Kidney (tissue), 14 donors: ENCODE measurements around the gene RALGPS1. TPM values are rescaled to one million over a fixed set of nuclear protein-coding genes. Genes with fewer than 3 reads are reported as not detected.
A peak's percentile ranks its signal among the peaks of the same experiment; 100 is the strongest.

Source experiments
- DNase-seq, 5 donors: peaks; one replicate each; pipeline ENCODE4 v3.0.0-alpha.2; 2013 to 2020
- FAIRE-seq: peaks from 2 replicates; lab custom pipeline; 2012; peaks lifted over from hg19 to GRCh38; lab: Jason Lieb, UNC
- H3K27ac ChIP-seq, 2 donors: one replicate each; pipeline ENCODE4 v1.7.0; 2013; ENCODE audit warnings: low read depth in 2 of 2, low read length in 2 of 2, inconsistent platforms in 1 of 2
- H3K27me3 ChIP-seq: one replicate; pipeline ENCODE4 v1.7.1; 2013; ENCODE audit warnings: low read length, inconsistent platforms; ENCODE audit not compliant: control insufficient read depth, insufficient read depth
- H3K36me3 ChIP-seq, 3 donors: one replicate each; pipeline versions ENCODE4 v1.7.0 to v1.7.1; 2013; ENCODE audit warnings: low read length in 3 of 3, control low read depth in 1 of 3, inconsistent platforms in 1 of 3; ENCODE audit not compliant: insufficient read depth in 3 of 3, control insufficient read depth in 2 of 3
- H3K4me1 ChIP-seq, 3 donors: one replicate each; pipeline versions ENCODE4 v1.7.0 to v1.7.1; 2013; ENCODE audit warnings: low read length in 3 of 3, inconsistent platforms in 1 of 3, low read depth in 1 of 3; ENCODE audit not compliant: control insufficient read depth in 2 of 3, insufficient read depth in 2 of 3
- H3K4me3 ChIP-seq, 3 donors: one replicate each; pipeline versions ENCODE4 v1.7.0 to v1.8.1; 2013; ENCODE audit warnings: low read length in 3 of 3, control low read depth in 1 of 3, inconsistent platforms in 1 of 3
- H3K9ac ChIP-seq, 3 donors: one replicate each; pipeline versions ENCODE4 v1.7.0 to v1.7.1; 2013; ENCODE audit warnings: low read length in 3 of 3, control low read depth in 1 of 3, inconsistent platforms in 1 of 3
- H3K9me3 ChIP-seq, 3 donors: one replicate each; pipeline versions ENCODE4 v1.7.0 to v1.7.1; 2013; ENCODE audit warnings: low read length in 3 of 3, control low read depth in 1 of 3, inconsistent platforms in 1 of 3; ENCODE audit not compliant: control insufficient read depth in 2 of 3, insufficient read depth in 1 of 3
- CTCF ChIP-seq: IDR thresholded peaks from 3 replicates; pipeline ENCODE4 v1.5.1; 2012; ENCODE audit warnings: mild to moderate bottlenecking, moderate library complexity, borderline replicate concordance; ENCODE audit not compliant: insufficient read depth; ENCODE audit errors: extremely low read depth
- intact Hi-C: fragments of 100-400 bp; cut with DNase I; formaldehyde crosslinking; loops from one replicate; pipeline ENCODE4 v1.11.1; 2022
- polyA plus RNA-seq: library from polyadenylated mRNA; stranded (reverse); fragments of 350-450 nt; fragmentation: Illumina TruSeq; extraction: RNeasy Lipid Tissue Mini Kit (QIAGEN cat#74804); gene quantifications from one replicate; pipeline ENCODE4 v1.2.3, GENCODE V29; 2014; ENCODE audit warnings: low read depth, low replicate concordance; ENCODE audit not compliant: insufficient read depth
- total RNA-seq: library from RNA; stranded (reverse); fragmentation: NEBNext Ultra II Directional; extraction: Animal tissue kit (Norgen Biotek cat#: 25700); gene quantifications from one replicate; pipeline ENCODE4 v1.2.1, GENCODE V29; 2021
- donor health status: control.
- donor health status: control.
- donor health status: control.
- donor health status: control.
- donor health status: control.
- donor health status: DM: yes; HTN: yes; CAD: no.
- donor health status: Normal renal cell carcinoma (clear cell type).

Gene RALGPS1
- total and polyA plus RNA-seq, 2 donors from 2014 or later = 9.4 to 25.2 TPM

GRCh38 chr9:127180457-127181314 is 266.1 kb downstream of the RALGPS1 start:
- Histone ChIP-seq H3K9ac (no peak overlapping the region), H3K27me3 (no peaks in the 10 kb centered on the region), H3K4me3 (no peak overlapping the region), H3K36me3 (no peaks in the 10 kb centered on the region), H3K4me1 (peaks cover 0 to 21% (median 17%) of the 10 kb centered on the region in 3 donors), H3K27ac (peak overlapping the region in 1 of 2 donors; percentile 71), H3K9me3 (no peaks in the 10 kb centered on the region)
- no peak for TF ChIP-seq CTCF
- intact Hi-C loops = no loop called here
- FAIRE-seq (no peak), DNase-seq (peak in 3 of 5 donors; percentile 5 to 56 (median 12))

- intact Hi-C loops = no loop called here
- H3K27ac ChIP-seq = no peak overlapping the region
- no peak for TF ChIP-seq CTCF
- H3K4me1 ChIP-seq = peaks cover 0 to 21% (median 18%) of the 10 kb centered on the region in 3 donors
- H3K9ac ChIP-seq = no peak overlapping the region
- no peaks in the 10 kb centered on the region for H3K36me3 ChIP-seq
- H3K27me3 ChIP-seq = no peaks in the 10 kb centered on the region
- FAIRE-seq = no peak
- peak in 2 of 5 donors; percentile 5 to 52 for DNase-seq
- no peaks in the 10 kb centered on the region for H3K9me3 ChIP-seq
- H3K4me3 ChIP-seq = no peak overlapping the region
Measured at GRCh38 chr9:127181315-127181580, 266.7 kb downstream of the RALGPS1 start.

- Histone ChIP-seq H3K4me1 (peaks cover 0 to 23% (median 23%) of the 10 kb centered on the region in 3 donors), H3K4me3 (no peak overlapping the region), H3K9me3 (no peaks in the 10 kb centered on the region), H3K36me3 (no peaks in the 10 kb centered on the region), H3K27ac (no peak overlapping the region), H3K27me3 (no peaks in the 10 kb centered on the region), H3K9ac (no peak overlapping the region)
- intact Hi-C loops = no loop called here
- peak in 2 of 5 donors; percentile 12 to 17 for DNase-seq
- no peak for FAIRE-seq
- no peak for TF ChIP-seq CTCF
Measured at GRCh38 chr9:127181595-127182190, 267.1 kb downstream of the RALGPS1 start.
